Pancreas (tissue), 10 donors: ENCODE data around the gene P3H4. TPM values are rescaled to one million over a fixed set of nuclear protein-coding genes. Genes with fewer than 3 reads are reported as not detected.

Experiments
- ATAC-seq, 4 donors: fragments of 200-7000 bp; cut with Tn5 transposase; one replicate each; pipeline versions ENCODE4 v1.8.0 to v1.9.1; 2020; ENCODE audit warnings: mild to moderate bottlenecking in 4 of 4, moderate library complexity in 4 of 4
- DNase-seq, 6 donors: peaks; one replicate each; pipeline ENCODE4 v3.0.0-alpha.2; 2020
- FAIRE-seq: peaks from 2 replicates; lab custom pipeline; 2012; peaks lifted over from hg19 to GRCh38; lab: Jason Lieb, UNC
- H3K27ac ChIP-seq, 4 donors: fragments of 200-600 bp; sonication (generic); 1 replicate in 3 of 4; 2 replicates in 1 of 4; pipeline versions ENCODE4 v1.5.0 to v1.8.0; 2020
- H3K27me3 ChIP-seq, 4 donors: fragments of 200-600 bp; one replicate each; pipeline ENCODE4 v1.8.0; 2021
- H3K36me3 ChIP-seq, 3 donors: fragments of 200-600 bp; sonication (generic) in 1 of 3; one replicate each; pipeline versions ENCODE4 v1.5.0 to v1.8.0; 2020 to 2021
- H3K4me1 ChIP-seq, 3 donors: fragments of 200-600 bp; one replicate each; pipeline ENCODE4 v1.8.0; 2021
- H3K4me3 ChIP-seq, 4 donors: fragments of 200-600 bp; sonication (generic) in 2 of 4; one replicate each; pipeline versions ENCODE4 v1.5.0 to v1.8.0; 2020 to 2021
- H3K9me3 ChIP-seq, 4 donors: fragments of 200-600 bp; one replicate each; pipeline ENCODE4 v1.8.0; 2021
- CTCF ChIP-seq, 4 donors: fragments of 200-600 bp; sonication (generic) in 3 of 4; IDR thresholded peaks; one replicate each; pipeline versions ENCODE4 v1.5.0 to v1.8.0; 2021; ENCODE audit warnings: antibody characterized with exemption in 4 of 4
- WGBS, 2 donors: extraction: QIAGEN DNeasy Blood & Tissue Kit; methylation state at CpG; one replicate each; pipeline ENCODE4 v1.1.7; 2013; 5-methylcytosine and 5-hydroxymethylcytosine counted together
- intact Hi-C, 3 donors: fragments of 100-400 bp; cut with DNase I; formaldehyde crosslinking; loops; one replicate each; pipeline versions ENCODE4 v1.11.1 to v1.14.2; 2022
- polyA plus RNA-seq, 2 donors: library from polyadenylated mRNA; stranded (reverse); fragments of 200-250 nt; gene quantifications; one replicate each; pipeline ENCODE4 v1.2.3, GENCODE V29; 2013
- total RNA-seq, 6 donors: library from RNA; stranded (reverse); fragmentation: NEBNext Ultra II Directional in 4 of 6; extraction: Animal tissue kit (Norgen Biotek cat#: 25700) in 4 of 6; gene quantifications; one replicate each; pipeline versions ENCODE4 v1.2.1 to v1.2.4, GENCODE V29; 2021 to 2023
- donor health status: healthy with polysubstance abuse.
- donor health status: DM: no; HTN: no; CAD: no; lungs with moderate emphysema.
- donor health status: DM: no; HTN: no; CAD: no.
- donor health status: control.
- donor health status: control.
- donor health status: Bipolar disorder and iron deficiency.
- donor health status: DM: yes; HTN: yes; CAD: no.
- donor health status: DM: no; HTN: no; CAD: no.
- donor health status: DM: no; HTN: no; CAD: no.
- donor health status: DM: yes; HTN: yes; CAD: no.

Gene P3H4
- total and polyA plus RNA-seq, 8 donors: 8.4 to 16.6 (median 11.4) TPM

DNA sequence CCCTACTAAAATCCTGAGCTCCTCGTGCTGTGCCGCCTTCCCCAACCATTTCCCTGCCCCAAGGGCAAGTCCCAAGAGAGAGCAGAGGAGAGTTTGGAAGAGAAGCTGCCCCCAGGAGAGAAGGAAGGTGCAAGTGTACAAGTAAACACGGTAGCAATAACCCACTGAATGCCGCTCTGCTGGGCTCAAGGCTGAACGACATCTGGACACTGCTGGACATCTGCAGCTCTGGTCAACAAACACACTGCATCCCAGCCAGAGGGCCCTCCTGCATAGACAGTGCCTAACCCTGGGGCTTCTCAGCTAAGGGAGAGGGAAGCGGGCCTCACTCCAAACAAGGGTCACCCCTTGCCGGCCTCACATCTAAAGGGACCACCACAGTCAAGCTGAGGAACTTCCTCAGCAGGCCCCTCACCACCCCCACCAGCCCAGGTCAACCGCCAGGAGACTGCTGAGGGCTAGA, 38.0 kb downstream of the P3H4 start:
- no peaks in the 10 kb centered on the region for H3K27me3 ChIP-seq
- H3K4me1 ChIP-seq: peaks cover 37 to 61% (median 52%) of the 10 kb centered on the region in 3 donors
- peaks cover 5 to 27% (median 17%) of the 10 kb centered on the region in 3 donors for H3K36me3 ChIP-seq
- no peak for TF ChIP-seq CTCF (IDR thresholded peaks at IDR 0.05)
- ATAC-seq (no peak), DNase-seq (no peak), FAIRE-seq (no peak)
- H3K9me3 ChIP-seq: no peaks in the 10 kb centered on the region
- intact Hi-C loops: no loop called here
- H3K27ac ChIP-seq: peak overlapping the region in 3 of 4 donors; percentile 38 to 76 (median 40)
- WGBS, 2 donors: 58 to 61% methylated on average over 8 of the region's 8 CpGs
- H3K4me3 ChIP-seq: no peak overlapping the region

DNA sequence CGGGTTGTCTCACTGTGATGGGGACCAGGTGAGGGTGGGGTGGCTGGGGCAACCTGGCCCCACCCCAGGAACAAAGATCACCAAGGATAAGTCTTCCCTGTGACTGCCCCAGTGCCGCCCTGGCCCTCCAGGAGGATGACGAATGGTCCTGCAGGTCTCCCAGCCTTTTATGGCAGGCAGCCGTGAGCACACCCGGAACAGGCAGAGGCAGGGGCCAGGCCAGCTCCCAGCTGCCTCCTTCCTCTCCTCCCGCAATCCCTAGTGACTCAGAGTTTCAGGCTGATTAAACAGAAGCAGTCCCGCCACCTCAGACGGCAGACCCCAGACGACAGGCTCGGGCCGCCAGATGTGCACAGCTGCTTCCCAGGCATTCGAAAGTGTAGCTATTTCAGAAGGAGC, 38.6 kb downstream of the P3H4 start:
- DNase-seq (peak; percentile 61 to 85 (median 78)), ATAC-seq (peak; percentile 58 to 77 (median 68)), FAIRE-seq (no peak)
- TF ChIP-seq CTCF (IDR thresholded peaks at IDR 0.05): no peak
- Histone ChIP-seq H3K4me1 (peaks cover 35 to 59% (median 51%) of the 10 kb centered on the region in 3 donors), H3K27me3 (no peaks in the 10 kb centered on the region), H3K27ac (peak overlapping the region; percentile 11 to 76 (median 41)), H3K4me3 (no peak overlapping the region), H3K9me3 (no peaks in the 10 kb centered on the region), H3K36me3 (peaks cover 8 to 33% (median 21%) of the 10 kb centered on the region in 3 donors)
- intact Hi-C loops: no loop called here
- 21 to 25% methylated on average over 12 of the region's 12 CpGs for WGBS, 2 donors

- TF ChIP-seq CTCF (IDR thresholded peaks at IDR 0.05): no peak
- H3K9me3 ChIP-seq: no peaks in the 10 kb centered on the region
- ATAC-seq (peak in 1 of 4 donors; percentile 7), FAIRE-seq (no peak), DNase-seq (no peak)
- peak overlapping the region; percentile 11 to 76 (median 41) for H3K27ac ChIP-seq
- 49 to 54% methylated on average over 19 of the region's 19 CpGs for WGBS, 2 donors
- peaks cover 8 to 38% (median 21%) of the 10 kb centered on the region in 3 donors for H3K36me3 ChIP-seq
- H3K4me3 ChIP-seq: no peak overlapping the region
- no peaks in the 10 kb centered on the region for H3K27me3 ChIP-seq
- H3K4me1 ChIP-seq: peaks cover 30 to 54% (median 46%) of the 10 kb centered on the region in 3 donors
- intact Hi-C loops: no loop called here
Measured at GRCh38 chr17:41772586-41773189, 39.1 kb downstream of the P3H4 start.

- Histone ChIP-seq H3K4me1 (peaks cover 25 to 49% (median 43%) of the 10 kb centered on the region in 3 donors), H3K27ac (peak overlapping the region; percentile 11 to 76 (median 41)), H3K4me3 (no peak overlapping the region), H3K27me3 (no peaks in the 10 kb centered on the region), H3K36me3 (peaks cover 8 to 42% (median 26%) of the 10 kb centered on the region in 3 donors), H3K9me3 (no peaks in the 10 kb centered on the region)
- ATAC-seq (peak; percentile 72 to 84 (median 77)), FAIRE-seq (no peak), DNase-seq (peak; percentile 73 to 87 (median 77))
- intact Hi-C loops: no loop called here
- TF ChIP-seq CTCF (IDR thresholded peaks at IDR 0.05): no peak
- WGBS, 2 donors: 28 to 29% methylated on average over 4 of the region's 4 CpGs
Measured at GRCh38 chr17:41772218-41772585, 39.5 kb downstream of the P3H4 start.
